Measurements from ENCODE around the gene ZNF3.

DNA sequence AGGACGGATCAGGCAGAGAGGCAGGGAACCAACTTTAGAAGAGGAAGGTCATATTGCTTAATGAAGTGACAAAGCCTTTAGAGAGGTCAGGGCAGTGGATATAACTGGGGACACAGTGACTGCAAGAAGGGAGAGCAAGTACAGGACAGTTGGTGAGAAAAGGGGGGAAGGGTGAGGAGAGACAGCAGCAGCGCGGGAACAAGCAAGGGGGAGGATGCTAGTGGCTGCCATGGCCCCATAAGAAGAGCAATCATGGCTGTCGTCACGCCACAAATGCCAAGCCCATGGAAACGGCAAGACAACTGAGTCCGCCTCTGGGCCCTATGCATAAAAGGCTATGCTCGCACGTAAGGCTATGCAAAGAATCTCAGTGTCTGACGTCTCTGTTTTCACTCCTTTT is 9.1 kb downstream of the ZNF3 start:
- TF ChIP-seq RAD21 (IDR thresholded peaks at IDR 0.05) (no peak), TAF1 (conservative IDR thresholded peaks at IDR 0.05) (no peak)
- TF ChIP-seq, protein P1, sequence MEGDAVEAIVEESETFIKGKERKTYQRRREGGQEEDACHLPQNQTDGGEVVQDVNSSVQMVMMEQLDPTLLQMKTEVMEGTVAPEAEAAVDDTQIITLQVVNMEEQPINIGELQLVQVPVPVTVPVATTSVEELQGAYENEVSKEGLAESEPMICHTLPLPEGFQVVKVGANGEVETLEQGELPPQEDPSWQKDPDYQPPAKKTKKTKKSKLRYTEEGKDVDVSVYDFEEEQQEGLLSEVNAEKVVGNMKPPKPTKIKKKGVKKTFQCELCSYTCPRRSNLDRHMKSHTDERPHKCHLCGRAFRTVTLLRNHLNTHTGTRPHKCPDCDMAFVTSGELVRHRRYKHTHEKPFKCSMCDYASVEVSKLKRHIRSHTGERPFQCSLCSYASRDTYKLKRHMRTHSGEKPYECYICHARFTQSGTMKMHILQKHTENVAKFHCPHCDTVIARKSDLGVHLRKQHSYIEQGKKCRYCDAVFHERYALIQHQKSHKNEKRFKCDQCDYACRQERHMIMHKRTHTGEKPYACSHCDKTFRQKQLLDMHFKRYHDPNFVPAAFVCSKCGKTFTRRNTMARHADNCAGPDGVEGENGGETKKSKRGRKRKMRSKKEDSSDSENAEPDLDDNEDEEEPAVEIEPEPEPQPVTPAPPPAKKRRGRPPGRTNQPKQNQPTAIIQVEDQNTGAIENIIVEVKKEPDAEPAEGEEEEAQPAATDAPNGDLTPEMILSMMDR (IDR thresholded peaks at IDR 0.05; ENCODE audit: low read depth, low read length, missing input control) = no peak

All from liver (tissue), 3 donors.